ENCODE measurements around the gene PPP1R3G. TPM values are rescaled to one million over a fixed set of nuclear protein-coding genes. Genes with fewer than 3 reads are reported as not detected.

Gene PPP1R3G
- total and polyA plus RNA-seq, 9 donors: 0.67 to 2.9 (median 0.92) TPM

- no peak for DNase-seq
- no peak overlapping the region for H3K4me3 ChIP-seq
These were observed 11.3 kb downstream of the PPP1R3G start for GRCh38 chr6:5096482-5096881.

GRCh38 chr6:5098501-5099270 lies 13.5 kb downstream of the PPP1R3G start:
- no peak for DNase-seq
- Histone ChIP-seq H3K27me3 (no peaks in the 10 kb centered on the region), H3K9me3 (no peaks in the 10 kb centered on the region), H3K4me1 (ENCODE audit: insufficient read depth) (no peaks in the 10 kb centered on the region), H3K4me3 (no peak overlapping the region), H3K27ac (no peak overlapping the region), H3K36me3 (no peaks in the 10 kb centered on the region)
- 90 to 96% (median 92%) methylated on average over 14 of the region's 14 CpGs for WGBS, 3 donors
- intact Hi-C loops (cut with DNase I): no loop called here
- TF ChIP-seq EP300 (IDR thresholded peaks at IDR 0.05) (no peak), CTCF (IDR thresholded peaks at IDR 0.05) (no peak), POLR2A (IDR thresholded peaks at IDR 0.05) (no peak)

More at GRCh38 chr6:5096482-5096881, 11.3 kb downstream of the PPP1R3G start:
- no peak overlapping the region for H3K27ac ChIP-seq
- H3K27me3 ChIP-seq: no peaks in the 10 kb centered on the region
- 36 to 62% (median 42%) methylated on average over 2 of the region's 2 CpGs for WGBS, 3 donors
- H3K4me1 ChIP-seq (ENCODE audit: insufficient read depth): no peaks in the 10 kb centered on the region
- no peaks in the 10 kb centered on the region for H3K36me3 ChIP-seq
- intact Hi-C loops (cut with DNase I): no loop called here
- TF ChIP-seq EP300 (IDR thresholded peaks at IDR 0.05) (no peak), CTCF (IDR thresholded peaks at IDR 0.05) (no peak), POLR2A (IDR thresholded peaks at IDR 0.05) (no peak)
- no peaks in the 10 kb centered on the region for H3K9me3 ChIP-seq

GRCh38 chr6:5099537-5099936 lies 14.4 kb downstream of the PPP1R3G start:
- WGBS, 3 donors: 76 to 93% (median 84%) methylated on average over 3 of the region's 3 CpGs
- intact Hi-C loops (cut with DNase I): no loop called here
- Histone ChIP-seq H3K36me3 (no peaks in the 10 kb centered on the region), H3K27me3 (no peaks in the 10 kb centered on the region), H3K4me3 (no peak overlapping the region), H3K27ac (no peak overlapping the region), H3K9me3 (no peaks in the 10 kb centered on the region), H3K4me1 (ENCODE audit: insufficient read depth) (no peaks in the 10 kb centered on the region)
- TF ChIP-seq POLR2A (IDR thresholded peaks at IDR 0.05) (no peak), EP300 (IDR thresholded peaks at IDR 0.05) (no peak)
- DNase-seq: no peak

- no peak for TF ChIP-seq POLR2A (IDR thresholded peaks at IDR 0.05)
- no peak for TF ChIP-seq CTCF (IDR thresholded peaks at IDR 0.05)
- no peak for TF ChIP-seq EP300 (IDR thresholded peaks at IDR 0.05)
- Histone ChIP-seq H3K9me3 (no peaks in the 10 kb centered on the region), H3K27me3 (no peaks in the 10 kb centered on the region), H3K27ac (no peak overlapping the region), H3K4me3 (no peak overlapping the region), H3K4me1 (ENCODE audit: insufficient read depth) (no peaks in the 10 kb centered on the region), H3K36me3 (no peaks in the 10 kb centered on the region)
- WGBS, 3 donors: 93 to 95% (median 94%) methylated on average over 7 of the region's 7 CpGs
- intact Hi-C loops (cut with DNase I): no loop called here
- no peak for DNase-seq
These were observed 15.7 kb downstream of the PPP1R3G start for GRCh38 chr6:5100806-5101205.

- Histone ChIP-seq H3K4me3 (no peak overlapping the region), H3K36me3 (no peaks in the 10 kb centered on the region), H3K27me3 (no peaks in the 10 kb centered on the region), H3K9me3 (no peaks in the 10 kb centered on the region), H3K27ac (no peak overlapping the region), H3K4me1 (ENCODE audit: insufficient read depth) (no peaks in the 10 kb centered on the region)
- WGBS, 3 donors: 90 to 92% (median 90%) methylated on average over 8 of the region's 8 CpGs
- intact Hi-C loops (cut with DNase I): no loop called here
- TF ChIP-seq POLR2A (IDR thresholded peaks at IDR 0.05) (no peak), CTCF (IDR thresholded peaks at IDR 0.05) (no peak), EP300 (IDR thresholded peaks at IDR 0.05) (no peak)
- DNase-seq: no peak
These were observed 17.3 kb downstream of the PPP1R3G start for GRCh38 chr6:5102267-5102970.

Measured in ovary (tissue), 9 donors.